ENCODE results near the gene CEP89. TPM values are rescaled to one million over a fixed set of nuclear protein-coding genes. Genes with fewer than 3 reads are reported as not detected.
"Not testable (repeated sequence)": the region's sequence is repeated elsewhere in the genome, so short reads cannot be mapped to it uniquely, and the experiment has no call there.

The CEP89 gene
- total RNA-seq, 1 experiment from 2014 or later, result 27.6 TPM

GRCh38 chr19:32941273-32941672 lies 30.5 kb downstream of the CEP89 start:
- H3K36me3 ChIP-seq (ENCODE audit: control insufficient read depth in 1 of 2, insufficient read depth in 2 of 2, low read length in 2 of 2); H3K9ac ChIP-seq (ENCODE audit: low read length); H3K4me1 ChIP-seq (ENCODE audit: control insufficient read depth in 1 of 2, insufficient read depth in 2 of 2, low read length in 2 of 2); POLR2A ChIA-PET; H2AFZ ChIP-seq (ENCODE audit: low read depth, low read length, poor library complexity, severe bottlenecking); H3K79me2 ChIP-seq (ENCODE audit: insufficient read depth, low read length); H3K9me3 ChIP-seq (ENCODE audit: control insufficient read depth in 1 of 2, insufficient read depth in 1 of 2, low read depth in 1 of 2, low read length in 2 of 2); DNase-seq (ENCODE audit: low read depth, low spot score); CTCF ChIA-PET; H3K4me3 ChIP-seq (replicated peaks in 1 of 2; ENCODE audit: low read depth in 1 of 2, low read length in 2 of 2); H3K27me3 ChIP-seq (ENCODE audit: insufficient read depth, low read length); H3K4me2 ChIP-seq (ENCODE audit: low read length); intact Hi-C loops (cut with micrococcal nuclease); ATAC-seq; H4K20me1 ChIP-seq (ENCODE audit: insufficient read depth); BruUV-seq (replicated peaks); H3K27ac ChIP-seq (ENCODE audit: low read depth, low read length); H3K9me2 ChIP-seq (ENCODE audit: insufficient read depth); RAD21 ChIA-PET (ENCODE audit: low non-redundant PET in 1 of 2, low total read pairs in 2 of 2, uncharacterized antibody in 2 of 2, unreplicated experiment in 2 of 2): not testable (repeated sequence)

- no peaks in the 10 kb centered on the region for H4K20me1 ChIP-seq (ENCODE audit: insufficient read depth)
- H3K36me3 ChIP-seq (ENCODE audit: control insufficient read depth in 1 of 2, insufficient read depth in 2 of 2, low read length in 2 of 2), result 0 out of 4 replicates have a peak, but pooled peaks cover 0 to under 1% of the 10 kb centered on the region in 2 experiments
- POLR2A ChIA-PET, result no interaction called here
- H3K4me1 ChIP-seq (ENCODE audit: control insufficient read depth in 1 of 2, insufficient read depth in 2 of 2, low read length in 2 of 2), result no peaks in the 10 kb centered on the region
- H3K4me2 ChIP-seq (ENCODE audit: low read length), result no peak overlapping the region
- no peak overlapping the region for H3K27ac ChIP-seq (ENCODE audit: low read depth, low read length)
- H3K79me2 ChIP-seq (ENCODE audit: insufficient read depth, low read length), result no peaks in the 10 kb centered on the region
- H3K9me2 ChIP-seq (ENCODE audit: insufficient read depth), result no peaks in the 10 kb centered on the region
- no peaks in the 10 kb centered on the region for H3K27me3 ChIP-seq (ENCODE audit: insufficient read depth, low read length)
- CTCF ChIA-PET, result no interaction called here
- no peak overlapping the region for H3K4me3 ChIP-seq (replicated peaks in 1 of 2; ENCODE audit: low read depth in 1 of 2, low read length in 2 of 2)
- no peak for TF ChIP-seq JUND (IDR thresholded peaks at IDR 0.05)
- TF ChIP-seq POLR2A (IDR thresholded peaks at IDR 0.05; ENCODE audit: borderline replicate concordance, extremely low read depth, insufficient read depth, insufficient read length), result no peak
- TF ChIP-seq CBX3 (IDR thresholded peaks at IDR 0.05; ENCODE audit: low read depth), result no peak
- TF ChIP-seq, protein P1, sequence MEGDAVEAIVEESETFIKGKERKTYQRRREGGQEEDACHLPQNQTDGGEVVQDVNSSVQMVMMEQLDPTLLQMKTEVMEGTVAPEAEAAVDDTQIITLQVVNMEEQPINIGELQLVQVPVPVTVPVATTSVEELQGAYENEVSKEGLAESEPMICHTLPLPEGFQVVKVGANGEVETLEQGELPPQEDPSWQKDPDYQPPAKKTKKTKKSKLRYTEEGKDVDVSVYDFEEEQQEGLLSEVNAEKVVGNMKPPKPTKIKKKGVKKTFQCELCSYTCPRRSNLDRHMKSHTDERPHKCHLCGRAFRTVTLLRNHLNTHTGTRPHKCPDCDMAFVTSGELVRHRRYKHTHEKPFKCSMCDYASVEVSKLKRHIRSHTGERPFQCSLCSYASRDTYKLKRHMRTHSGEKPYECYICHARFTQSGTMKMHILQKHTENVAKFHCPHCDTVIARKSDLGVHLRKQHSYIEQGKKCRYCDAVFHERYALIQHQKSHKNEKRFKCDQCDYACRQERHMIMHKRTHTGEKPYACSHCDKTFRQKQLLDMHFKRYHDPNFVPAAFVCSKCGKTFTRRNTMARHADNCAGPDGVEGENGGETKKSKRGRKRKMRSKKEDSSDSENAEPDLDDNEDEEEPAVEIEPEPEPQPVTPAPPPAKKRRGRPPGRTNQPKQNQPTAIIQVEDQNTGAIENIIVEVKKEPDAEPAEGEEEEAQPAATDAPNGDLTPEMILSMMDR (IDR thresholded peaks at IDR 0.05 in 2 of 3, conservative IDR thresholded peaks at IDR 0.05 in 1 of 3; ENCODE audit: borderline replicate concordance in 1 of 3, insufficient read depth in 1 of 3, low read depth in 2 of 3, low read length in 2 of 3), result no peak
- TF ChIP-seq EZH2phosphoT487 (IDR thresholded peaks at IDR 0.05; ENCODE audit: borderline replicate concordance), result no peak
- TF ChIP-seq ELF1 (IDR thresholded peaks at IDR 0.05; ENCODE audit: borderline replicate concordance, low read depth), result no peak
- TF ChIP-seq TCF7L2 (IDR thresholded peaks at IDR 0.05; ENCODE audit: borderline replicate concordance, extremely low read depth, insufficient read depth, insufficient read length), result no peak
- TF ChIP-seq FOSL1 (IDR thresholded peaks at IDR 0.05; ENCODE audit: low read depth), result no peak
- TF ChIP-seq RAD21 (IDR thresholded peaks at IDR 0.05; ENCODE audit: low read depth), result no peak
- no peak for TF ChIP-seq POLR2AphosphoS5 (IDR thresholded peaks at IDR 0.05; ENCODE audit: low read depth, low read length)
- TF ChIP-seq ZNF274 (IDR thresholded peaks at IDR 0.05; ENCODE audit: low read depth, low read length), result no peak
- TF ChIP-seq MAX (IDR thresholded peaks at IDR 0.05), result no peak
- H2AFZ ChIP-seq (ENCODE audit: low read depth, low read length, poor library complexity, severe bottlenecking), result no peak overlapping the region
- H3K9ac ChIP-seq (ENCODE audit: low read length), result no peak overlapping the region
- RAD21 ChIA-PET (ENCODE audit: low non-redundant PET in 1 of 2, low total read pairs in 2 of 2, uncharacterized antibody in 2 of 2, unreplicated experiment in 2 of 2), result no interaction called here
- intact Hi-C loops (cut with micrococcal nuclease), result no loop called here
- no peak for DNase-seq (ENCODE audit: low read depth, low spot score)
- no TSS peak for BruUV-seq (replicated peaks)
- H3K9me3 ChIP-seq (ENCODE audit: control insufficient read depth in 1 of 2, insufficient read depth in 1 of 2, low read depth in 1 of 2, low read length in 2 of 2), result no peaks in the 10 kb centered on the region
- no peak for ATAC-seq
Measured at GRCh38 chr19:32936065-32936464, 35.7 kb downstream of the CEP89 start.

Data from HCT116 (cell line).